Neural cell (in vitro differentiated cells): Measurements from ENCODE around the gene CWC25.

Experiments used
- CTCF ChIP-seq: fragments of 450-650 bp; IDR thresholded peaks from 2 replicates; pipeline ENCODE4 v1.5.1; 2014; ENCODE audit warnings: antibody characterized with exemption, mild to moderate bottlenecking, moderate library complexity; ENCODE audit not compliant: poor library complexity, severe bottlenecking
- RAD21 ChIP-seq: fragments of 450-650 bp; conservative IDR thresholded peaks from 2 replicates; pipeline ENCODE4 v1.6.1; 2014; ENCODE audit warnings: antibody characterized with exemption, mild to moderate bottlenecking, moderate library complexity
- REST ChIP-seq: IDR thresholded peaks from 2 replicates; pipeline ENCODE4 v1.6.1; 2012; ENCODE audit warnings: borderline replicate concordance

GRCh38 chr17:38867968-38868816, 43.1 kb upstream of the CWC25 start:
- no peak for TF ChIP-seq CTCF
- TF ChIP-seq RAD21, result no peak
- no peak for TF ChIP-seq REST
